ENCODE measurements around the gene ARG2. TPM values are rescaled to one million over a fixed set of nuclear protein-coding genes. Genes with fewer than 3 reads are reported as not detected.
A peak's percentile ranks its signal among the peaks of the same experiment; 100 is the strongest.

ARG2 gene
- polyA plus RNA-seq, 3 donors, result 0.13 to 0.46 (median 0.33) TPM

DNA sequence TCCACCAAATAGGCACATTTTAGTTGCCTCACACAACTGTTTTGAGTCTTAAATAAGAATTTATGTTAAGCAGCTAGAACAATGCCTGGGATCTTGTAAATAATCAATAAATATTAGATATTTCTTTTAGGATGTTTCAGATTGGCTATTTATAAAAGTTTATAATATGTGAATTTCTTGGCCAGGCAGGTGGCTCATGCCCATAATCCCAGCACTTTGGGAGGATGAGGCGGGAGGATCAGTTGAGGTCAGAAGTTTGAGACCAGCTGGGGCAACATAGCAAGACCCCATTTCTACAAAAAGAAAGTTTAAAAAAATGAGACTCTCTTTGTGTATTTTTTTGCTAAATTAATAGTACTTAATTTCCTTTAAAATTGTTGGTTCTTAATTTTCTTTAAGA is 21.8 kb downstream of the ARG2 start:
- Histone ChIP-seq H2AFZ (ENCODE audit: insufficient read depth, low read depth, low read length, poor library complexity, severe bottlenecking) (no peak overlapping the region), H3K4me2 (replicated peaks; ENCODE audit: extremely low read depth, low read length, poor library complexity, severe bottlenecking) (no peak overlapping the region), H3K27me3 (ENCODE audit: control insufficient read depth in 2 of 2, insufficient read depth in 2 of 2, low read length in 2 of 2) (no peaks in the 10 kb centered on the region), H3K27ac (ENCODE audit: low read depth in 1 of 2, low read length in 2 of 2) (no peak overlapping the region), H3K9ac (ENCODE audit: insufficient read depth, low read length, poor library complexity, severe bottlenecking) (no peak overlapping the region), H4K20me1 (ENCODE audit: insufficient read depth, low read length) (no peaks in the 10 kb centered on the region), H3K79me2 (ENCODE audit: insufficient read depth, low read length) (no peaks in the 10 kb centered on the region), H3K4me3 (replicated peaks in 1 of 3; ENCODE audit: low read depth in 2 of 3, low read length in 3 of 3) (no peak overlapping the region), H3K36me3 (replicated peaks in 1 of 2; ENCODE audit: control insufficient read depth in 1 of 2, insufficient read depth in 2 of 2, low read length in 2 of 2) (peaks cover 12 to 18% of the 10 kb centered on the region in 2 donors), H3K9me3 (replicated peaks in 1 of 2; ENCODE audit: control insufficient read depth in 1 of 2, insufficient read depth in 1 of 2, low read length in 2 of 2) (no peaks in the 10 kb centered on the region), H3K4me1 (ENCODE audit: control insufficient read depth in 1 of 2, insufficient read depth in 2 of 2, low read length in 2 of 2) (no peaks in the 10 kb centered on the region)
- DNase-seq, result no peak
- Mint-ChIP-seq H3K9me3 (no peaks in the 10 kb centered on the region), H3K4me3 (no peak overlapping the region), H3K4me1 (no peaks in the 10 kb centered on the region), H3K36me3 (peaks cover 20% of the 10 kb centered on the region in 2 donors), H3K27ac (no peak overlapping the region), H3K27me3 (ENCODE audit: low read depth in 3 of 3) (peaks cover 0 to 2% (median 0%) of the 10 kb centered on the region in 3 donors)
- intact Hi-C loops (cut with micrococcal nuclease), result no loop called here
- TF ChIP-seq, protein P1, sequence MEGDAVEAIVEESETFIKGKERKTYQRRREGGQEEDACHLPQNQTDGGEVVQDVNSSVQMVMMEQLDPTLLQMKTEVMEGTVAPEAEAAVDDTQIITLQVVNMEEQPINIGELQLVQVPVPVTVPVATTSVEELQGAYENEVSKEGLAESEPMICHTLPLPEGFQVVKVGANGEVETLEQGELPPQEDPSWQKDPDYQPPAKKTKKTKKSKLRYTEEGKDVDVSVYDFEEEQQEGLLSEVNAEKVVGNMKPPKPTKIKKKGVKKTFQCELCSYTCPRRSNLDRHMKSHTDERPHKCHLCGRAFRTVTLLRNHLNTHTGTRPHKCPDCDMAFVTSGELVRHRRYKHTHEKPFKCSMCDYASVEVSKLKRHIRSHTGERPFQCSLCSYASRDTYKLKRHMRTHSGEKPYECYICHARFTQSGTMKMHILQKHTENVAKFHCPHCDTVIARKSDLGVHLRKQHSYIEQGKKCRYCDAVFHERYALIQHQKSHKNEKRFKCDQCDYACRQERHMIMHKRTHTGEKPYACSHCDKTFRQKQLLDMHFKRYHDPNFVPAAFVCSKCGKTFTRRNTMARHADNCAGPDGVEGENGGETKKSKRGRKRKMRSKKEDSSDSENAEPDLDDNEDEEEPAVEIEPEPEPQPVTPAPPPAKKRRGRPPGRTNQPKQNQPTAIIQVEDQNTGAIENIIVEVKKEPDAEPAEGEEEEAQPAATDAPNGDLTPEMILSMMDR (IDR thresholded peaks at IDR 0.05), result no peak
- WGBS (ENCODE audit: insufficient coverage), result no CpG with 5 or more reads among the region's 1 CpG

DNA sequence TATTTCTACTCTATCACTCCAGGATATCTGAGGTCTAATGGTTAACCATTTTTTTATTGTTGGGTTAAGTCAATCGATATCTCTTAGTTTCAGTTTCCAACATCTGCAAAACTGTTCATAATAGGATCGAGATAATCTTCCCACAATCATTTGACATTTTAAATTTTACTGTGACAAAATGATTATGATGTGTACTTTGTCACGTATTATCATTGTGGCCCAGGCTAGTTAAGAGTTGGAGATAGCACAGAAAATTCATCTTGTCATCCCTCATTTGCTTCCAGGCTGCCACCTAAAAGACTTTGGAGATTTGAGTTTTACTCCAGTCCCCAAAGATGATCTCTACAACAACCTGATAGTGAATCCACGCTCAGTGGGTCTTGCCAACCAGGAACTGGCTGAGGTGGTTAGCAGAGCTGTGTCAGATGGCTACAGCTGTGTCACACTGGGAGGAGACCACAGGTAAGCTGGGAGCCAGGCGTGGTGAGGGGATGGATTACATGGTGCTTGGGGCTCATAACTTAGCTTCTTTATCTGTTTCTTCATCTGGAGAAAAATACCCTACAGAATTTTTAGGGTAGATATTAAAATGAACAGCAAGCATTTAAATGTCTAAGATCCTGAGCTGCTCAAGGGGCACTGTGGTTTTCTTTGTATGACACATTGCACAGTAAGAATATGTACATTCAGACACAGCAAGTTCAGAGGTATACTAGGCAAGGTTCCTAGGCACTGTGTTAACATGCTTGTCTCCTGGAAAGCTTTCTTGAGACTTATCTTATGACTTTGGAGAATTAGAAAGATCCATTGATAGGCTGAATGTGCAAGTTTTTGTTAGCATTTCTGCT is 22.4 kb downstream of the ARG2 start:
- Histone ChIP-seq H3K4me1 (ENCODE audit: control insufficient read depth in 1 of 2, insufficient read depth in 2 of 2, low read length in 2 of 2) (no peaks in the 10 kb centered on the region), H3K4me2 (replicated peaks; ENCODE audit: extremely low read depth, low read length, poor library complexity, severe bottlenecking) (no peak overlapping the region), H3K27ac (ENCODE audit: low read depth in 1 of 2, low read length in 2 of 2) (no peak overlapping the region), H3K27me3 (ENCODE audit: control insufficient read depth in 2 of 2, insufficient read depth in 2 of 2, low read length in 2 of 2) (no peaks in the 10 kb centered on the region), H3K9ac (ENCODE audit: insufficient read depth, low read length, poor library complexity, severe bottlenecking) (no peak overlapping the region), H3K4me3 (replicated peaks in 1 of 3; ENCODE audit: low read depth in 2 of 3, low read length in 3 of 3) (no peak overlapping the region), H3K36me3 (replicated peaks in 1 of 2; ENCODE audit: control insufficient read depth in 1 of 2, insufficient read depth in 2 of 2, low read length in 2 of 2) (peaks cover 17 to 24% of the 10 kb centered on the region in 2 donors), H4K20me1 (ENCODE audit: insufficient read depth, low read length) (no peaks in the 10 kb centered on the region), H3K79me2 (ENCODE audit: insufficient read depth, low read length) (no peaks in the 10 kb centered on the region), H3K9me3 (replicated peaks in 1 of 2; ENCODE audit: control insufficient read depth in 1 of 2, insufficient read depth in 1 of 2, low read length in 2 of 2) (no peaks in the 10 kb centered on the region), H2AFZ (ENCODE audit: insufficient read depth, low read depth, low read length, poor library complexity, severe bottlenecking) (no peak overlapping the region)
- peak overlapping the region in 1 of 7 donors; percentile 70 for H3K27ac Mint-ChIP-seq
- H3K4me3 Mint-ChIP-seq, result no peak overlapping the region
- no peaks in the 10 kb centered on the region for H3K4me1 Mint-ChIP-seq
- H3K36me3 Mint-ChIP-seq, result peaks cover 26 to 27% of the 10 kb centered on the region in 2 donors
- TF ChIP-seq, protein P1 (IDR thresholded peaks at IDR 0.05), result no peak
- no CpG with 5 or more reads among the region's 5 CpGs for WGBS (ENCODE audit: insufficient coverage)
- DNase-seq, result no peak
- H3K9me3 Mint-ChIP-seq, result no peaks in the 10 kb centered on the region
- intact Hi-C loops (cut with micrococcal nuclease), result no loop called here
- peaks cover 0 to 2% (median 0%) of the 10 kb centered on the region in 3 donors for H3K27me3 Mint-ChIP-seq (ENCODE audit: low read depth in 3 of 3)
